HG03175 (cell line): Measurements from ENCODE around the gene GGT6.
"Not testable (repeated sequence)": the region's sequence is repeated elsewhere in the genome, so short reads cannot be mapped to it uniquely, and the experiment has no call there.

Experiments
- ATAC-seq: cut with Tn5 transposase; IDR thresholded peaks from one replicate; pipeline ENCODE4 v1.9.1; 2021; ENCODE audit warnings: mild to moderate bottlenecking, moderate library complexity; ENCODE audit not compliant: unreplicated experiment

GGT6 gene

DNA sequence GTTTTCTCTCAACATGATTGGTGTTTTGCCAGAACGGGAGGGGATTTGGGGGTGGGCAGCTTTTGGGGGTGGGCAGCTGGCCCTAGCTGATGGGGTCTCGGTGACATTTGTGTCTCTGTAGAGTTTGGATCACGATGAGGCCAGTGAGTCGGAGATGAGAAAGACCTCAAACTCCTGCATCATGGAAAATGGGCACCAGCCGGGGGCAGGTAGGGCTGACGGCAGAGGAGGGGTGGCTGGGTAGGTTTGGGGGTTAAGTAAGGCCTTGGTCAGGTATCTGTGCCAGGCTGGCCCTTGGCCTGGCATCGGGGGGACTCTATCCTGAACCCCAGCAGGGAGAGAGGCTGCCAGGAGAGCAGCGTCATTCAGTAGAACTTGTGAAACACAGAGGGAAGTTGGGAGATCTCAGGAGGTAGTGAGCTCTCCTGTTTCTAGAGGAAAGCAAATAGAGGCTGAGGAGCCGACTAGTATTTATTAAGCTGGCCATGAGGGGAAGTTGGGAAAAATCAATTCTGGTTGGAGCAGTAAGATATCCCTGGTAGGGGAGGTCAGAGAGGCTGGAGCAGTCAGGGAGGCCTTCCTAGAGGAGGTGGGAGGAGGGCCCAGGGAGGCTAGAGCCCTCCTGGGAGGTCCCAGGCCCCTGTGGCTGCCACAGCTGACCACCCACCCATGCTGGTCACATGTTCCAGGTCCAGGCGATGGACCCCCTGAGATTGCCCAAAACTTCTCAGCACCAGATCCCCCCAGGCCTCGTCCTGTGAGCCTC, 32.0 kb upstream of the GGT6 start:
- no peak for ATAC-seq

DNA sequence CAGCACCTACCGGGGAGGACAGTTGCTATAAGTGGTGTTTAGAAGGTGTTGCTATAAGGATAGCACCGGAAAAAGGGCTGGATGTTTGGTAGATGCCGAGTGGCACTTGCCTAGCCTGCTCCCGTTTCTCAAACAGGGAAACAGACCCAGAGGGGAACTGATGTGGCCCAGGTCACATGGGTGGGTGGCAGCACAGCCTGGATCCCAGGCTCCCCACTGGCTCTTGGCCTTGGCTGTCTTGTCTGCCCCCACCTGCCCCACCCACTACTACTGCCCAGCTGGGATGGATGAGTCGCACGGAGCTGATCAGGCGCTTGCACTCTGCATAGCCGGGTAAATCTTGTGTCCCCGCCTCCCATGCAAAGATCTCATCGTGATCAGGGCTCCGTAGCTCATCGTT, 31.2 kb upstream of the GGT6 start:
- ATAC-seq: no peak

DNA sequence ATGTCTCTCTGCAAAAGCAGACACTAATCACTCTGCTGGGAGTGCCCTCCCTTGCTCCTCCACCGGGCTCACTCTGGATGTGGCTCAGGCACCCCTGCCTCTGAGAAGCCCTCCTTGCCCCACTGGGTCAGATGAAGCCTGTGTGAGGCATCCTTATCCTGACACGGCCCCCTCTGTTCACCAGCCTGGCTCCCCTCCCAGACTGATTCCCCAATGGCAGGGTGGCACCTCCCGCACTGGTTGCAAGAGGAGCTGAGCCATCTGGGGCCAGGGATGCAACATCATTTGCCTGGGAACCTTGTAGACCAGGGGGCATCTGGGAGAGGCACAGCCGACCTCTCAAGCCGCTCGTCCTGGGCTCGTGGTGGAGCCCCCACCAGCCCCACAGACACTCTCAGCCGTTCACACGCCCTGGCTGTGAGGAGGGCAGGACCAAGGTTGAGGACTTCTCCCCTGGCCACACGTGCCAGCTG, 30.6 kb upstream of the GGT6 start:
- no peak for ATAC-seq

DNA sequence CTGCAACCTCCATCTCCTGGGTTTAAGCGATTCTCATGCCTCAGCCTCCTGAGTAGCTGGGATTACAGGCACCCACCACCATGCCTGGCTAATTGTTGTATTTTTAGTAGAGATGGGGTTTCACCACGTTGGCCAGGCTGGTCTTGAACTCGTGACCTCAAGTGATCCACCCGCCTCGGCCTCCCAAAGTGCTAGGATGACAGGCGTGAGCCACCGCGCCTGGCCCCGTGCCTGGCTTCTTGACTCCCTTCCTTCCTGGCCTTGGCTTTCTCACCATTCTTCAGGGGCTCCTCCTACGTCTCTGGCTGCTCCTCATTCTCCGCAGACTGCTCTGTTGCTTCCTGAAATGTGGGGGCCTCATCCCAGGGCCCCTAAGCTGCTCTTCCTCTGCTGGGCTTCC, 29.7 kb upstream of the GGT6 start:
- not testable (repeated sequence) for ATAC-seq

DNA sequence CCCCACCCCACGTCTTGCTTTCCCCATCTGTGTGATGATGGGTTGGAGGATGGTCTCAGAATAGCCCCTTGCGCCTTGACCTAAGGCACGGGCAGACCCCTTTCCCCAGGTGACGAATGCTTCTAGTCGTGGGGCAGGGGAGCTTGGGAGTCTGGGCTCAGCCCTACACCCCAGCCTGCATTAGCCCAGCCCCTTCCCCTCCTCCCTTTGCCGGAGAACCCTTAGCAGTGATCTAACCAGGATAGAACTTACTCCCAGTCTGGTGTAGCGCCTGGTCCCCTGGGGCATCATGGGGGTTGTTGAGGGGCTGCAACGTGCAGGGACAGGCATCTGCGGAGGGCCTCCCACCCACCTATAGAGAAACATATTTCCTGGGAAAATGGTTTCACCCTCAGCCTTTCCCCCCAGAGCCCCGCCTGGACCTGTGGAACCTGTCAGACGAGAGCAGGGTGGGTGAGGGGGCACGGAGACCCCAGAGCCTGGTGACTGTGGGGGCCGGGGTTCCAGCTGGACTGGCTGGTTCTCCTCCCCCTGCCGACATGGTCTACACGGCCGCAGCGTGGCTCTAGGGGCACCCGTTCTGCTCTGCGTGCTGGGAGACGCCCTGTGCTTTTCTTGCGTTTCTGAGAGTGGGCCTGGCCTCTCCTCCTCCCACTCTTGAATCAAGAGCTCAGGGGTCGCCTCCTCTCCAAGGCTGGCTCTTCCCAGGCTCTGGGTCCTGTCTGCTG, 28.7 kb upstream of the GGT6 start:
- ATAC-seq: no peak

DNA sequence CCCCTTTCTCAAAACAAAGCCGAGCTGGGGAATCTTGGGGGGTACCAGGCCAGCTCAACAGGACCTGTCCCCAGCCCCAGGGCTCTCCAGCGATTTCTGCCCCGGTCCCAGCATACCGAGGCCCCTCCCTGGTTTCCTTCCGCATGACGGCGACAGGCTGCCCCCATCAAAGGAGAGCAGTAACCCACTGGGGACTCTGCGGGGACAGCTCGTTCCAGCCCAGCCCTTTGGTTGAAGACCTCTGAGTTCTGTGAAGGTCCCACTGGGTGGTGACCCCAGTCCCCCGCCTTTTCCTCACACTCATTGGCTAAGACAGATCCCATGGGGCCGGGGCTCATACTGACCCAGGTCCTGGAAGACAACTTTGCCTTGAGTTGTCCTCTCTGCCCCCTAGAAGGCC, 28.0 kb upstream of the GGT6 start:
- ATAC-seq: no peak

DNA sequence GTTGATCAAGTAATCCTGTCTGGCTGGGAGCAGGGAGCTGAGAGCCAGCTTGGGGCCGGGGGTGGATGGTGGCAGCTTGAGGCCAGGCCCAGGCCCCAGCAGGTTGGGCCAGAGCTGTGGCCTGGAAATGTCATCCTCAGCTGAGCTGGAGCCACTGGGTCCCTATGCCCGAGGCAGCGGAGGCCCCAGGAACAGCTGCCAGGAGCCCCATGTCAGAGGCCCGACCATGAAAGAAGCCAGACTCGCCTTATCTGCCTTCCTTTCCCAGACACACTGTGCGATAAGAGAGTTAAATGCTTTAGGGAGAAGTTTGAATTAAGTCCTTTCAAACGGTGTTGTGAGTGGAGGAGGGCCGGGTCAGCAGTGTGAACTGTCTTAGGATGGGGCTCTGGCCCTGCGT, 27.4 kb upstream of the GGT6 start:
- no peak for ATAC-seq

DNA sequence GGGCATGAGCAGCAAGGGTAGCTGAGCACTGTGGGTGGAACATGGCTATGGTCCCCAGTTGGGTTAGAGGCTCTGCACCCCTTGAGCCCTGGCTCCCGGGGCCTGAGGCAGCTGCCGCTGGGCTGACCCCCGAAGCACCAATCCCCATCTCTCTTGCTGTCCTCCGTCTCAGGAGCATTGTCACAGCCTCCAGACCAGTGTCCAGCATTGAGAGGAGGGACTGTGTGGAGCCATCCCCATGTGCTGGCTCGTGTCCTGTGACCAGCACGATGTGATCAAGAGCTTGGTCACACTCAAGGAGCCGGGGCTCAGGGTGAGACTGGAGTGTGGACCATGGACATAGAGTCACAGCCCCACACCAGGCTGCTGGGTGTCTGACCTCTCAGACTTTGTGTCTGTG, 26.8 kb upstream of the GGT6 start:
- ATAC-seq: no peak

DNA sequence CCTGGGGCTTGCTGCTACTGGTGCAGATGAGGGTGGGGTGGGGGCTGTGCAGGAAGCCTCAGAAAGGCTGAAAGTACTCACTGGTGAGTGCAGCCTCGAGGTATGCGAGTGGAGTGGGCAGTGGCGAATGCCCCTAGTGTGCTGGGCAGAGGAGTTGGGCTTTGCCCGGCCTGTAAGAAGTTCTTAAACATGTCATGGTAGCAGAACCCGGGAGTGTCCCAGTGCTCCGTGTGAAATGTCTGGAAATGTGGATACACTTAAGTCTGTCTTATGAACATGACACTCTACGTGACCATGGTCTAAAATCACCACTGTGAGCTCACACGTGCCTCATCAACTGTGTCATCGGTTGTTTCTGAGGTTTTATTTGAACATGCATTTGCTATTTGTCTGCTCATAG, 25.7 kb upstream of the GGT6 start:
- ATAC-seq: no peak

DNA sequence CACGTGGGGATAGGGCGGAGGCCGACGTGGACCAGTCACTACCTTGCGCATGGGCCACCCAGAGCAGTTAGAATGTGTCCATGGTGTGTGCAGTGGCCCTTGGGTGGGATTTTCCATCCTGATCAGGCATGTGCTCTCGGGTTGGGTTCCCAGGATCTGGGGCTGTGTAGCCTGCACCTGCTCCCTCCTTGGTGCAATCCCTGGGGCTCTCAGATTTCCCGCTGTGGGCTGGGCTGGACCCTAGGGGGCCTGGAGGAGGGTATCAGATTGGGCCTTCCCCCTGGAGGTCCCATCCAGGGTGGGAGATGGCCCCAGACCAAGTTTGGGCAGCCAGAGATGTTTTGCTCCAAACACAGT, 25.2 kb upstream of the GGT6 start:
- no peak for ATAC-seq

DNA sequence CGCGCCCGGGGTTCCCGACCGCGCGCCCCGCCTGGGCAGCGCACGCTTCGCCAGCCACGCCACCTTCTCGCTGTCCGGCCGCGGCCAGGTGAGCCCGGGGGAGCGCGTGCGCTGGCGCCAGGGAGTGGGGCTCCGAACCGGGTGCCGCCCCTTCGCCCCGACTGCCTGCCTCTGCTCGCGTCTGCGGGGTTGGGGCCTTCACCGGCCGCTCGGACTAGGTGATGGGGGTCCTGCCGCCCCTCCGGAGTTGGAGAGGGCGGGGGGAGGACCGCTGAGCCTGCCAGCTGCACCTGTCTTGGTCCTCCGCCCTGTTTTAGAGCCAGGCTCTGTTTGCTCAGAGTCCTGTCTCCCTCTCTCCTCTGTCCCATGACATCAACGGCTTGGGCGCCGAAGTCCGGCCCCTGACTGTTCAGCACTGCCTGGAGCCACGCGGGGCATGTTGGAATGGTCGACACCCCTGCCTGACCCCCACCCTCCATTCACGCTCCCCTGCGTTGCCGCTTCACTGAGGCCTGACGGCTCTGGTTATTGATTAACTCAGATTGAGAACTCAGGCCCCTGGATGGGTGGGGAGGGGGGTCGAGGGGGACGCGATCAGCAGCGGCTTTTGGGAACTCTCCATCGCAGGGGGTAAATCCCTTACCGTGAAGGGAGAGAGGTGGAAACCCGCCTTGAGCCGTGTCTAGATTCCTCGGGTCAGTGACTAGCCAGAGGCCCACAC, 24.7 kb upstream of the GGT6 start:
- no peak for ATAC-seq

DNA sequence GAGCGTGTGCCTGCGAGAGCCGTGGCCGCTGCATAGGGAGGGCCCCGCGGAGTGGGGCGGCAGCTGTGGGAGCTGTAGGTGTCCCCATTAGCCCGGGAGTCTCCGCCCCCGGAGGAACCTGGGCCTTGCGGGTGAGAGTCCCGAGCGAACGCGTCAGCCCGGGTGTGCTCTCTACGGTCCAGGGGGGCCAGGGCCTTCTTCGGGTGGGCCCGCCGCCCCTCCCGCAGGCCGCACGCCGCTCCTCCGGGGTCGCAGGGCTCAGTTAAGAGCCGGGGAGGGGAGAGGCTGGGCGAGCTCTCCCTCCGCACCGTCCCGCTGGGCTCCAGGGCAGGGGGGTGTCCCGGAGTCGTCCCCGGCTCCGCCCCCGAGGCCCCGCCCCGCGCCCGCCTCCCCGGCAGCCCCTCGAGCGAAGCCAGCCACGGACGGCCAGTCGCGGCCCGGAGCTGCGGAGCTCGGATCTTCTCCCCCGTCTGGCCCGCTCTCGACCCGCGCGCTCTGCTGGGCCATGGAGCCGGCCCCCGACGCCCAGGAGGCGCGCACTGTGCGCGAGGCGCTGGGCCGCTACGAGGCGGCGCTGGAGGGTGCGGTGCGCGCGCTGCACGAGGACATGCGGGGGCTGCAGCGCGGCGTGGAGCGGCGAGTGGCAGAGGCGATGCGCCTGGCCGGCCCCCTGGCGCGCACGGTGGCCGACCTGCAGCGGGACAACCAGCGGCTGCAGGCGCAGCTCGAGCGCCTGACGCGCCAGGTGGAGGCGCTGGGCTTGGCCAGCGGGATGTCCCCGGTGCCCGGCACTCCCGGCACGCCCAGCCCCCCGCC, 23.9 kb upstream of the GGT6 start, which contains the start of gene SMTNL2:
Gene SMTNL2 (plus strand): TSS at position 429 of the 816 bp plus-strand sequence. CDS start 77 bp downstream, at position 506.
- no peak for ATAC-seq

DNA sequence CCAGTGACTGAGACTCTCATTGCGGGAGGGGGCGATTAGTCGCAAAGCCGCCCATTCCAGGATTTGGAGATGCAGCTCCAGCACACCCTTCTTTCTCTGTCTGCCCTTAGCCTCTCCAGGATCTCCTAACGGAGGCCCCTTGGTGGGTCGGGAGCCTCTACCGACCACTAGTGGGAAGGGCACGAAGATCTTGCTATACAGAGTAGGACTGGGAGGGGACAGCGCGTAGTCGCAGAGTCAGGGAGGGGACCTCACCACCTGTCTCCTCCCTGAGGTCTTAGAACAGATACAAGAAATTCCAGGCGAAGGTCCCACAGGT, 23.4 kb upstream of the GGT6 start:
- ATAC-seq: no peak

DNA sequence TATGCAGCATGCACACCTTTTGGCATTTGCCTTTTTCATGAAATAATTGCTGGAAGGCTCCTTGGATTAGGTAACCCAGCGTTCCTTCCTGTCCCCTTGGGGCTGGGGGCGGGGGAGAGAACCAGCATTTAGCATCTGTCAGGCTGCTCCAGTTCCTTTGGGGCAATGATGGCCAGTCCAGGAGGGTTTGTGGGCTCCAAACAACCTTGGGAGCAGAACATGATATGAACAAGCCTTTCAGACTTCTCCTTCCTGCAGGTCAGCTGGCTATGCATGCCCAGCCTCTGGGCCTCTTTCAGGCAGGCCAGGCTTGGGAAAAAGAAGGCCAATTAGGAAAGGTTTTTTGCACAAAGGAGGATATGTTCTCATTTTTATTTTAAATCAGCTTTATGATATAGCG, 22.8 kb upstream of the GGT6 start:
- no peak for ATAC-seq

DNA sequence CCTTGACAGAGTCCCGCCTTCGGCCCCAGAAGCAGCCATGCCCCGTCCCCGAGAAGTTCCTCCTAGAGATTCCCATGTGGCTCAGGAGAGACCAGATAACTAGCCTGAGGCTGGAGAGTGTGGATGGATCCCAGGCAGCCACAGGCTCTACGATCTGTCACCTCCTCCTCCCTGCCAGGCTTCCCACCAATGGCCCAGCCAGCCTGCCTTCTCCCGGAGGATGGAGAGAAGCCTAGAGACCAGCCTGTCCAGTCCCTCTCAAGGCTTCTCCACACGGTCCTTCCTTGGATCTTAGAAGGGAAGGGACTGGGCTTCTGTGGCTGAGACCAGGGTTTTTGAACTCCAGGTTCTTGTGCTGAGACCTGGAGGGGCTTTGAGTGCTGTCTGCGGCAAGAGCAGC, 22.3 kb upstream of the GGT6 start:
- no peak for ATAC-seq

DNA sequence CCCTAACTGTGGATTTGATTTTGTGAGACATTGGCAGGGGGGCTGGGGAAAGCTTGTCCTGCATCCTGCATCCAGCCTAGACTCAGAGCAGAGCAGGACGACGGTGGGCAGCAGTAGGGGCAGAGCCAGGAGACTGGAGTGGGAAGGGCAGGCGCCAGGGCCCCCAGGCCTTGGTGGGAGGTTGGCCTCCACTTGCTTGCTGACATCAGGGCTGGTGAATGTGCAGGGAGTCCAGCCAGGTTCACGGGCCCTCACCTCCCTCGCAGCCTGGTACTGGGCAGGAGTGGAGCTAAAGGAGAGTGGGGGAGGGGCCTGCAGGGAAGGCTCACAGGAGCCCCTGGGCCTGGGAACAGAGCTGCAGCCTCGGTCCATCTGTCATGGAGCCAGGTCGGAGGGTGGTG, 21.7 kb upstream of the GGT6 start:
- ATAC-seq: no peak

DNA sequence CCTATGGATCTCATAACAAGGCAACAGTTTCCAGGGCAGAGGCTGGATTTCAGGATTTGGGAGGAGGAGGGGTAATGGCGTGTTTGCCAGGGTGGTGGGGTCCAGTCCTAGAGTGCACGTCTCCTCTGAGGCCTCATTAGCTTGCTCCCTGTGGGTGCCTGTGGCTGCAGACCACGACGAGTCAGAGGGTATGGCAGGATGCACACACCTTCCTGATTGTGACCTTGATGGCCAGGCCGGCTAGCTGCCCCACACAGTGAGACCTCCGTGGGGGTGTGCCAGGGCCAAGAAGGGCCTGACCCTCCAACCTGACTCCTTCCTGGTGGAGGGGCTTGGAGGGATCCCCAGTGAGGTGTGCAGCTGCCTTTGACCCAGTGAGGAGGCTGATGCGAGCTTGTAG, 19.9 kb upstream of the GGT6 start:
- ATAC-seq: no peak

DNA sequence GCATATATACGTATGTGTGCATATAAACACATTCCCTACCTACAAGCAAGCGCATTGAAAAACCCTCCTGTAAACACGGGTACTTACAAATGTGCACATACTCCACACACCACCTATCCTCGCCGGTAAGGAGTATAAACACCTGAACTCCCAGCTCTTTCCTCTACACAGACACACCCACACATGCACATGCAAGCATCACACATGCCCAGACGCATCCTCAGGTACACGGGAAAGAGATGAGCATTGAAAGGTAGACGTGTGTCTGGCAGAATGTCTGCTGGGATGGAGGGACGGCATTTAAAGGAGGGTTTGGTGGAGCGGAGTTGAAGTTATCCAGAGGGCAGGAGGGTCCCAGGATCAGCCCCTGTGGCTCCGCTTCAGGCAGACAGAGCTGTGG, 19.3 kb upstream of the GGT6 start:
- no peak for ATAC-seq

DNA sequence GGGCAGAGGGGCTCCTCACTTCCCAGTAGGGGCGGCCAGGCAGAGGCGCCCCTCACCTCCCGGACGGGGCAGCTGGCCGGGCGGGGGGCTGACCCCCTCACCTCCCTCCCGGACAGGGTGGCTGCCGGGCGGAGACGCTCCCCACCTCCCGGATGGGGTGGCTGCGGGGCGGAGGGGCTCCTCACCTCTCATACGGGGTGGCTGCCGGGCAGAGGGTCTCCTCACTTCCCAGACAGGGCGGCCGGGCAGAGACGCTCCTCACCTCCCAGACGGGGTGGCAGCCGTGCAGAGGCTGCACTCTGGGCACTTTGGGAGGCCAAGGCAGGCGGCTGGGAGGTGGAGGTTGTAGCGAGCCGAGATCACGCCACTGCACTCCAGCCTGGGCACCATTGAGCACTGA, 18.0 kb upstream of the GGT6 start:
- ATAC-seq: not testable (repeated sequence)

DNA sequence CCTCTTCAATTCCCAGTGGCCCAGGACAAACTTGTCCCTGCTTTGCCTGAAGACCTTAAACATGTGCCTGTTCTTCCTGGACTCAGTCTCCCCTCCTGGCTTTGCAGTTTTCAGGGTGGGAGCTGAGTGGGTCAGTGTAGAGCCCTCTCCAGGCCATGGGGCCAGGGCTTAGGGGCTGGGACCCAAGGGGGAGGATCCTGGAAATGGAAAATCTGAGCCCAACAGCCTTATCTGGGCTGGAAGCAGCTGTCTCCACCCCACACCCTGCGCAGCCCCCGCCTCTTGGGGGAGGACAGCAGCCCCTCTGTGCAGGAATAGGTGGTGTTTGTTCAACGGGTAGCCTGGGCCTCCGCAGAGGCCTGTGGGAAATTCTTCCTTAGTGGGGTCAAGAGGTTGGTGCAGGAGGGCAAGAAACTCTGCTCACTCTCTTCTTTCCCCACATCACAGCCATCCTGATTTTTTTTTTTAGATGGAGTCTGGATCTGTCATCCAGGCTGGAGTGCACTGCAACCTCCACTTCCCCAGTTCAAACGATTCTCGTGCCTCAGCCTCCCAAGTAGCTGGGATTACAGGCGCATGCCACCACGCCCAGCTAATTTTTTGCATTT, 17.1 kb upstream of the GGT6 start:
- no peak for ATAC-seq
